HG02870 (cell line): ENCODE measurements around the gene CRIP3.

Experiments used
- ATAC-seq: cut with Tn5 transposase; IDR thresholded peaks from one replicate; pipeline ENCODE4 v1.9.1; 2021; ENCODE audit warnings: mild to moderate bottlenecking, moderate library complexity; ENCODE audit not compliant: unreplicated experiment

Gene CRIP3

GRCh38 chr6:43274916-43275597, 33.6 kb downstream of the CRIP3 start:
- no peak for ATAC-seq

- ATAC-seq: no peak
Measured at GRCh38 chr6:43274127-43274915, 34.3 kb downstream of the CRIP3 start.

- no peak for ATAC-seq
Measured at GRCh38 chr6:43273707-43274106, 34.9 kb downstream of the CRIP3 start.

- no peak for ATAC-seq
Measured at GRCh38 chr6:43271944-43272343, 36.7 kb downstream of the CRIP3 start.

- ATAC-seq: no peak
Measured at GRCh38 chr6:43271103-43271815, 37.4 kb downstream of the CRIP3 start.

GRCh38 chr6:43269273-43270007, 39.2 kb downstream of the CRIP3 start:
- ATAC-seq: no peak

- ATAC-seq: no peak
Measured at GRCh38 chr6:43268782-43269272, 39.8 kb downstream of the CRIP3 start.

- ATAC-seq: no peak
Measured at GRCh38 chr6:43268355-43268700, 40.3 kb downstream of the CRIP3 start.

GRCh38 chr6:43267619-43268354, 40.8 kb downstream of the CRIP3 start:
- ATAC-seq: no peak

- ATAC-seq: no peak
Measured at GRCh38 chr6:43265564-43265963, 43.1 kb downstream of the CRIP3 start.

- no peak for ATAC-seq
Measured at GRCh38 chr6:43264599-43265145, 44.0 kb downstream of the CRIP3 start.

- no peak for ATAC-seq
Measured at GRCh38 chr6:43263314-43264178, 45.1 kb downstream of the CRIP3 start.

- no peak for ATAC-seq
Measured at GRCh38 chr6:43262780-43263313, 45.8 kb downstream of the CRIP3 start.

GRCh38 chr6:43262000-43262779, 46.4 kb downstream of the CRIP3 start:
- ATAC-seq: no peak

GRCh38 chr6:43261198-43261597, 47.4 kb downstream of the CRIP3 start:
- ATAC-seq: no peak

- no peak for ATAC-seq
Measured at GRCh38 chr6:43260791-43261190, 47.8 kb downstream of the CRIP3 start.

GRCh38 chr6:43258807-43259686, 49.6 kb downstream of the CRIP3 start:
- ATAC-seq: no peak
